ENCODE results near the gene SMPX.

DNA sequence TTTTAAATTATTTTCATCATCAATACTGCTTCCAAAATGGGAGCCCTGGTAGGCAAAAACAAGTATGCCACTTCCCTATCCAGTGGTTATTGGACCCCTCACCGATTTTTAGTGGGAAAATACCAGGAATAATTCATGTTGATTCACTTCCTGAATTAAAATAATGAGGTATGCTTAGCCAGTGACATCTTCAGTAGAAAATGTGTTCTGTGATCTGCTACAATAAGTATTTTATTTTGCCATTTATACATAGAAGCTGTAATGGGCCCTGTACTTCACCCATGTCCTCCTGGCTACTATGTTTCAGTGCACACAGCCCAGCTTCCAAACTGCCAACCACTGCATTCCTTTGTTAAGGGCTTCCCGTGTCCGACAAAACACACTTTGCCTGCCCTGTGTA is 58.8 kb downstream of the SMPX start:
- no peak for TF ChIP-seq ZC3H11A (IDR thresholded peaks at IDR 0.05)
- TF ChIP-seq, protein P1, sequence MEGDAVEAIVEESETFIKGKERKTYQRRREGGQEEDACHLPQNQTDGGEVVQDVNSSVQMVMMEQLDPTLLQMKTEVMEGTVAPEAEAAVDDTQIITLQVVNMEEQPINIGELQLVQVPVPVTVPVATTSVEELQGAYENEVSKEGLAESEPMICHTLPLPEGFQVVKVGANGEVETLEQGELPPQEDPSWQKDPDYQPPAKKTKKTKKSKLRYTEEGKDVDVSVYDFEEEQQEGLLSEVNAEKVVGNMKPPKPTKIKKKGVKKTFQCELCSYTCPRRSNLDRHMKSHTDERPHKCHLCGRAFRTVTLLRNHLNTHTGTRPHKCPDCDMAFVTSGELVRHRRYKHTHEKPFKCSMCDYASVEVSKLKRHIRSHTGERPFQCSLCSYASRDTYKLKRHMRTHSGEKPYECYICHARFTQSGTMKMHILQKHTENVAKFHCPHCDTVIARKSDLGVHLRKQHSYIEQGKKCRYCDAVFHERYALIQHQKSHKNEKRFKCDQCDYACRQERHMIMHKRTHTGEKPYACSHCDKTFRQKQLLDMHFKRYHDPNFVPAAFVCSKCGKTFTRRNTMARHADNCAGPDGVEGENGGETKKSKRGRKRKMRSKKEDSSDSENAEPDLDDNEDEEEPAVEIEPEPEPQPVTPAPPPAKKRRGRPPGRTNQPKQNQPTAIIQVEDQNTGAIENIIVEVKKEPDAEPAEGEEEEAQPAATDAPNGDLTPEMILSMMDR (IDR thresholded peaks at IDR 0.05): no peak
- TF ChIP-seq, protein P2, sequence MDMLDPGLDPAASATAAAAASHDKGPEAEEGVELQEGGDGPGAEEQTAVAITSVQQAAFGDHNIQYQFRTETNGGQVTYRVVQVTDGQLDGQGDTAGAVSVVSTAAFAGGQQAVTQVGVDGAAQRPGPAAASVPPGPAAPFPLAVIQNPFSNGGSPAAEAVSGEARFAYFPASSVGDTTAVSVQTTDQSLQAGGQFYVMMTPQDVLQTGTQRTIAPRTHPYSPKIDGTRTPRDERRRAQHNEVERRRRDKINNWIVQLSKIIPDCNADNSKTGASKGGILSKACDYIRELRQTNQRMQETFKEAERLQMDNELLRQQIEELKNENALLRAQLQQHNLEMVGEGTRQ (IDR thresholded peaks at IDR 0.05): no peak
- TF ChIP-seq FOXS1 (CRISPR knock-in tag; IDR thresholded peaks at IDR 0.05): no peak

Measured in A549 (cell line).